NCI-H128 (cell line): Measurements from ENCODE around the gene WNT1.
A peak's percentile ranks its signal among the peaks of the same experiment; 100 is the strongest.

Source experiments
- DNase-seq: peaks from one replicate; lab custom pipeline; 2025; ENCODE audit not compliant: unreplicated experiment; lab: John Stamatoyannopoulos, UW

The WNT1 gene

DNA sequence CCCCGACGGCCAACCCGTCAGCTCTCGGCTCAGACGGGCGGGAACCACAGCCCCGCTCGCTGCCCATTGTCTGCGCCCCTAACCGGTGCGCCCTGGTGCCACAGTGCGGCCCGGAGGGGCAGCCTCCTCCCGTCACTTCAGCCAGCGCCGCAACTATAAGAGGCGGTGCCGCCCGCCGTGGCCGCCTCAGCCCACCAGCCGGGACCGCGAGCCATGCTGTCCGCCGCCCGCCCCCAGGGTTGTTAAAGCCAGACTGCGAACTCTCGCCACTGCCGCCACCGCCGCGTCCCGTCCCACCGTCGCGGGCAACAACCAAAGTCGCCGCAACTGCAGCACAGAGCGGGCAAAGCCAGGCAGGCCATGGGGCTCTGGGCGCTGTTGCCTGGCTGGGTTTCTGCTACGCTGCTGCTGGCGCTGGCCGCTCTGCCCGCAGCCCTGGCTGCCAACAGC is at the start of gene WNT1:
TSS of gene WNT1 (plus strand) at position 32 of the 450 bp plus-strand sequence. CDS start at position 361, 329 bp downstream.
- DNase-seq: no peak

DNA sequence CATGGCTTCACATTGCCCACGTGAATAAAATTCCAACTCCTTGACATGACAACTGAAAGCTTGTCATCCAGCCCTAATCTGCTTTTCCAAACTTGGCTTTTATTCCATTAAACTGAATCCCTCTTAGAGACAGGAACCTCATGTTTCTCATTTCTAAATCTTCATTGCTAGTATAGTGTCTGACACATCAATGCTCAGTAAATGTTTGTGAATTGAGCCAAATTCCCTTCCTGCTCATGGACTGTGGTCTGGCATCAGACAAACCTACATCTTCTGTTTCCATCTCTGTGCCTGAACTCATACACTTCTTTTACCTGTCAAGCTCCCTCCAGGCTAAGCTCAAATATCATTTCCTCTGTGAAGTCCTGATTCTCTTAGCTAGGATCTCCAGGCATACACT is 48.6 kb upstream of the WNT1 start:
- DNase-seq: no peak

DNA sequence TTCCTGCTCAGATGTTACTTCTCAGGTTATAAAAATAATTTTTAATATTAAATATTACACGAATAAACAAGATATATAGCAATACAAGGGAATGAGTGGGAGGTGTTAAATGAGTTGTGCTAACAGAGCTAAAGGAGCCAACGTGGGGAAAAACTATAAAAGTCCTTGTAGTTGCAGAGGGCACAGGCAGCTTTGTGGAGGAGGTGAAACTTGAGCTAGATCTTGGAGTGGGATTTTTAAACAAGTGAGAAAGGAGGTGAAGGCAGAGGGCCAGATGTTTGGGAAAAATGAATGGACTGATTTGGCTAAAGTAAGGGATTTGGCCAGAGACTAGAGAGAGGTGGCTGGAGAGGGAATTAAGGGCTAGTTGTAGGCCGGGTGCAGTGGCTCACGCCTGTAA is 47.6 kb upstream of the WNT1 start:
- DNase-seq: no peak

DNA sequence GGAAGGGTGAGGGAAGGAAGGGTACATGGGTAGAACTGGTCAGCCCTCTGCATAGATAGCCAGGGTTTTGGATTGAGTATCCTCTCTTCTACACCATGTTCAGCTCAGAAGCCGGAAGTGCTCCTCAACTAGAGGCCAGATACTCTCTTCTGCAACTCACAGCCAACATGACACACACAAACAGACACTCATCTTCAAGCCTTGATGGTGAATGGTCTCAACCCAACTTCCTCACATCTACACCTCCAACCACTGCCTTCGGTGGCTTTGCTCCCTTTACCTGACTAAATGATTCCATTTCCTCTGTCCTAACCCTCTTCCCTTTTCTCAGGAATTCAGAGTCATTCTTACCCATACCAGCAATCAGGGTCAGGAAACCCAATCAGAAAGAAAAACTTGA is 45.2 kb upstream of the WNT1 start:
- no peak for DNase-seq

DNA sequence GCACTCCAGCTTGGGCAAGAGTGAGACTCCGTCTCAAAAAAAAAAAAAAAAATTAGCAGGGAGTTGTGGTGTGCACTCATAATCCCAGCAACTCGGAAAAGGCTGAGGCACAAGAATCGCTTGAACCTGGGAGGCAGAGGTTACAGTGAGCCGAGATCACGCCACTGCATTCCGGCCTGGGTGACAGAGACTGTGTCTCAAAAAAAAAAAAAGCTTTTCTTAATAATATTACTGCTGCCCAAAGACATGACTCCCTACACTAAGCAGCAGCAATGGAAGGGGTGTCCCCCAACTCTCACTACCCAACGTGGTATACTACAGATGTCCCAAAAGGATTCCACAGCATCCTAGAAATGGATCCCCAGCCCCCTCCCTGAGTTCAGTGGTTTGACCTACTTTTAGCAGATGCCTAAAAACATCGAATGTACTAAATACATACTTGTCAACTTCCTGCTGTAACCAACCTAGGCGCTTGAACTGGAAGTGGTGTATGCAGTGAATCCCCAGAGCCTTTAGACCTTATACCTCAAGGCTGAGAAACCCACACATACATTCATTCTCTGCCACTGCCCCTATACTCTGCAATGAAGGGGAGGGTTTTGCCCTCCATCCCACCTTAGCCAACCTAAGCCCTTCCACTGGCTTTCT is 44.3 kb upstream of the WNT1 start:
- DNase-seq: no peak

DNA sequence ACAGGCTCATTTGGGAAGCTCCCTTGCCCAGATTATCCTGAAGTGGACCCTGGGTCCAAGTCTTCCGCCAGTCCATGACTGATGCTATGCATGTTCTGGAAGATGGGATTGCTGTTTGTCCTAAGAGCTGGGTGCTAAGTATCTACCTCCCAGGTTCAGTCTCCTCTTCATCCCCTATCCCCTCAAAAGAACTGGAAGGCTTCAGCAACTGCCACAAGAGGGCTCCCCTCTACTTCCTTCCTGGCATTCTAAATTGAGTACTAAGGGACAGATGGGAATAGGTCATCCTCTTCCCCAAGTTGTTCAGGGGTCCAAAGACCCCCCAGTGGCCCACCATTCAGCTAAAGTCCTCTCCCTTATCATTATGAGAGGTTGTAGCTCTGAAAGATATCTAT is 43.8 kb upstream of the WNT1 start:
- DNase-seq: no peak

DNA sequence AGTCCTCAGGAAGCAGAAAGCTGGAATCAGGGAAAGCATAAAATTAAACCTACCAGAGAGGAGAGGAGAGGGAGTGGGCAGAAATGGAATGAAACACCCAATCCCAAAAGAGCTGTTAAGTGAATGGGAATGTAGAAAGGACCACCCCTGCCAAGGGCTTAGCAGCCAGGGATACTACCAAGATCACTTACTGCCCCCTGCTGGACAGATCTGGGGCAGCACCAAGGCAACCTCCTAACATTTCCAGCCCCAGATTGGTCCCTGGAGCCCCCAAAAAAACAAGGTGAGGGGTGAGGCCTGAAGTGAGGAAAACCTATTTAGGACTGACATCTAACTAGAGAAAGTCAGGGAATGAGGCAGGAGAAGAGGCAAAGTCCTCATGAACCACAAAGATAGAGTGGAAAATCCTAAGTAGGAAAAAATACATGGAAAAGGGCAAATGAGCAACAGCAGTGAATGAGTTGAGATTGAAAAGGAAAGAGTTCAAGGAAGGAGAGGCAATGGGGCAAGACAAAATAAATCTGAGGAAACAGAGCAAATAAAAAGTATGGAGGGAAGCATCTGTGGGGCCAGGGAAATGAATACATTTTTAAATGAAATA is 41.6 kb upstream of the WNT1 start:
- peak; percentile 56 for DNase-seq

DNA sequence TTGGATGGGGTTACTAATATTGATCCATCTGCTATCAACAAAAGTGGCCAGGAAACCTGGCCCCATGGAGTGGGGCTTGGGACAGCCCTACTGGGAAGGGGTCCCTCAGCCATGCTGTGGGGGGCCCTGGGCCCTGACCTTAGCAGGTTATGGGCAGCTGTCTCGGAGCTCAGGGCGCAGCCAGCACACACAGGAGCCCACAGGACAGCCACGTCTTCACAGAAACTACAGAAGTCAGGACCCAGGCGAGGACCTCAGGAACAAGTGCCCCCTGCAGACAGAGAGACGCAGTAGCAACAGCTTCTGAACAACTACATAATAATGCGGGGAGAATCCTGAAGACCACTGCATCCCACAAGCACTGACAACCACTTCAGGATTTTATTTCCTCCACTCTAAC is 41.0 kb upstream of the WNT1 start:
- no peak for DNase-seq

DNA sequence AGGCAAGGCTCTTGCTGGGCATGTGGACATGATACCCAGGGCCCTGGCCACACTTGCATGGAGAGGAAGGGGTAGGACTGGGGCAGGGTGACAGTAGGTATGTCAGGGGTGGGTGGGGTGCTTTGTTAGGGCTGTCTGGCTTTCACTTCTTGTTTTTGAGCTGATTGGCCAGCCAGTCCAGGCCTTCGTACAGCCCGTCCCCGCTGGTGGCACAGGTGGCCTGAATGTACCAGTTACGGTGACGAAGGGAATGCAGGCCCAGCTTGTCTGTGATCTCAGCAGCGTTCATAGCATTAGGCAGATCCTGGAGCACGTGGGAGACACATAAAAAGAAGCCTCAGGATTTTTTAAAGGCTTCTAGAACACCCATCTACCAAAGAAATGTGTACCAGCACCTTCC is 39.3 kb upstream of the WNT1 start:
- DNase-seq: no peak

DNA sequence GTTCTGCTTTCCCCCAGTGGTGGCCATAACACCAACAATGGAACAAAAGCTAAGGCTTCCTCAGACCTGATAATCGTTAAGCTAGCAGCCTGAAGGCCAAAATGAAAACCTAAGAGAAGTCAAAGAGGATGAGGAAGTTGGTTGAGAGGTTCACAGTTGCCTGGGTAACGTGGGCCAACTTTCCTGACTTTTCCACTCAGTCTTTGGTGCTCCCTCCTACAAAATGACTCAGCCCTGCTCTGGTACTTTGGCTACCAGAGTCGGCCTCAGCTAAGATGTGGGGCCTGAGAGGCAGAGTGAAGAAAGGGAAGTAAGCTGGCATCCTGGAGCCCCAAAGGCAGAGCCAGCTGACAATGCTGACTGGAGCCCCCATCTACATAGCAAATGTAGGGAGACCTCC is 37.9 kb upstream of the WNT1 start:
- DNase-seq: no peak

DNA sequence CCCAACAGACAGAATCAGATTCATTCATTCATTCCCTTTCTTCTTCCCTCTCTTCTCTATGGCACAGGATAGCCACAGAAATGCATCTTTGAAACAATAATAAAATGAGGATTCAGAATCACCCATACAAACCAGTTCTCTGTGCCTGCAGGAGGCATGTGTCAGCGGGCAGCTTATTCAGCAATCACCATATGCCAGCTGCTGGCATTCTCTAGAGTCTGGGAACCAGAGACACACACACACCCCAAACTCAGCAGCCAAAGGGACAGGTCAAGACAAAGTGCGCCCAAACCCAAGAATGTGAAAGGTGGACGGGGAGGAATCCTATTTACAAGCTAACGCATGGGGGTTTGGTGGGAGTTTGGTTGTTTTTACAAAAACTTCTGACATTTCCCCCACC is 34.9 kb upstream of the WNT1 start:
- DNase-seq: no peak

DNA sequence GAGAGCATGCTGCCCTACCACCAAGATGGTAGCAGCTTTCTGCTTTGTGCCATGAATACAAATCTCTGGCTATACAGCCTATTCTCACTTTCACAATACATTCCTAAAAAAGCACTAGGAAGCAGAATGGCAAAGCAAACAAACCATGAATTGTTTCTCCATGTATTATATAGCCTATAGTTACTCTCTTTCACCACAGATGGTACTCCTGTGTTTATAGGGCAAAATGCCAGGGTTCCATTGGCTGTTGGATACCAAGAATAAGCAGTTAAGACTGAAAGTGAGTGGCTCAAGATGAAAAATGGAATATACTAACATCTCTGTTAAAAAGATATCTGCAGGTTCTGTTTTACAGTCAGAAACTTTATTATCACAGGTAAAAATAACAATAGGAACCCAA is 31.9 kb upstream of the WNT1 start:
- no peak for DNase-seq

DNA sequence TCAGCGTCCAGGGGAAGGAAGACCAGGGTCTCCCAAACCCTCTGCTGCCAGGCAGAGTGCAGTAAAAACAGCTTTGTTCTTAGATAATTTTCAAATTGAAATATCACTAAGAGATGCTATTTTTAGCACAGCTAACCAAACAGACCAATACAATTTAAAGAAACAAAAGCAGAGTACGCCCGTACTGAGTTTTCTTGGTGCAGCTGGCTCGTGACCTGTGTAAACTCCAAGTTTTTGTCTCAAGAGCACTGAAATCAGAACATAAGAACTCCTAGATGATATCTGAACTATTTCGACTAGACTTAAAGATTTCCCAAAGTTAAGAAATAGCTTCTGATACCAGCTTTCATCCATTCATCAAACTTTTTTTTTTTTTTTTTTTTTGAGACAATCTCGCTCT is 31.2 kb upstream of the WNT1 start:
- DNase-seq: no peak

DNA sequence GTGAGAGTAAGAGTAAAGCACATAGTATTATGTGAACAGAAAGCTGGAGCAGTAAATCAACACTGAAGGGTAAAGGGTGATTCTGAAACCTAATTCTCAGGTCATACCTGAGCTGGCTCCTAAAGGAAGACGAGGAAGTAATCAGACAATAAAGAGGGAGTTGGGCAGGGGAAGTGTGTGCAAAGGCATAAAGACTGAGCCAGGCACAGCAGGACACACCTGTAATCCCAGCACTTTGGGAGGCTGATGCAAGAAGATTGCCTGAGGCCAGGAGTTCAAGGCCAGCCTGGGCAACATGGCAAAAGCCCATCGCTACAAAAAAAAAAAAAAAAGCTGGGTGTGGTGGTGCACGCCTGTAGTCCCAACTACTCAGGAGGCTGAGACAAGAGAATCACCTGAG is 30.4 kb upstream of the WNT1 start:
- DNase-seq: no peak

DNA sequence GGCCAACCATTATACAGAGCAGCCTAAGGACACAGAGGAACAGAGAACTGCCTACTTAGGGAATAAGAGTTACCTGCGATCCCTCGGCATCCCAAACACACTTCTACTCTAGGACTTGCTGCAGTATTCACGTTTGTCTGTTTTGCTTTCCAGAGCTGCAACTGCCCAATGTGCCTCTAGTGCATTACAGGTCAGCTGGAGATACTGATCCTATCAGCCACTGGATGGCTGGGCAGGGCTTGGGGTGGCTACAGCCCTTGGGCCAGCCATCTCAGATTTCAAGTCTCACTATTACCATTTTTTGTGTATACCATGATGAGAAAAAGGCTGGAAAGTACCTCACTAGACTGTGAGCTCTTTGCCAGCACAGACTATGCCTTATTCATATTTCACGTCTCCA is 25.4 kb upstream of the WNT1 start:
- no peak for DNase-seq

DNA sequence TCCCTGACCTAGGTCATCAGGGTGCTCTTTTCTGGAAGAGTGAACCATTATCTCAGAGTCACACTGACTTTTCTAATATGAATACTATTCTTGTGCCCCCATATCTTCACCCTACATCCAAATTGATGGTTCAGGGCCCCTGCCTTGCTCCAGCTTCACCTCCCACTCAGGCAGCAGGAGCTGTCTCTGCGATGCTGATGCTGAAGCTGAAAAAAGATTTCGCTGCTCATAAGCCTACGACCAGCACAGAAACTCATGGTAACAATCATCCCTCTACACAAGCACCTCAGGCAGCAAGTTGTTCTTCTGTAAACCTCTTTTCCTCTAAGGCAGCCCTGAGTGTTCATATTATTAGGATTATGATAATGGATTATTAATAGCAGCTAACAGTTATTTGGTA is 24.1 kb upstream of the WNT1 start:
- no peak for DNase-seq

DNA sequence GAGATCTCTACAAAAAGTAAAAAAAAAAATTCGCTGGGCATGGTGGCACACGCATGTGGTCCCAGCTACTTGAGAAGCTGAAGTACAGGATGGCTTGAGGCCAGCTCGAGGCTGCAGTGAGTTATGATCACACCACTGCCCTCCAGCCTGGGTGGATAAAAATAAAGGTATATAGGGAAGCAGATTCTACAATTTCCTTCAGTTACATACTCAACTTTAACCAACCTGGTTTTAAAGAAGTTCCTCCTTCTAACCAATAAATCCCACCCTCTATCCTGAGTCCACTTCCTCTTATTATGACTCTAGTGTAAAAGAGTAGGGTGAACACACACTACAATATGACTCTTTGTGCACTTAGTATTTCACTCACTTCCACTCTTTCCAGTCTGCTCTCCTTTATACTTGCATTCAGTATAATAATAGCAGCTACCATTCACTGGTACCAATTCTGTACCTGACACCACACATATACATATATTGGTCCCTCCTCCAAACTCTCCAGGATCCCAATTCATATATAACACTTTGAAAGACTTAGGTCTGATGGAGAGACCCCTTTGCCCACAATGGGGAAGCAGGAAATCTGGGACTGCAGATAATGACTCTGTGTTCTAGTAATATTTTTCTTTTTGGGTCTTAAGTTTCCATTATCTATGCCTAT is 23.2 kb upstream of the WNT1 start:
- DNase-seq: no peak

DNA sequence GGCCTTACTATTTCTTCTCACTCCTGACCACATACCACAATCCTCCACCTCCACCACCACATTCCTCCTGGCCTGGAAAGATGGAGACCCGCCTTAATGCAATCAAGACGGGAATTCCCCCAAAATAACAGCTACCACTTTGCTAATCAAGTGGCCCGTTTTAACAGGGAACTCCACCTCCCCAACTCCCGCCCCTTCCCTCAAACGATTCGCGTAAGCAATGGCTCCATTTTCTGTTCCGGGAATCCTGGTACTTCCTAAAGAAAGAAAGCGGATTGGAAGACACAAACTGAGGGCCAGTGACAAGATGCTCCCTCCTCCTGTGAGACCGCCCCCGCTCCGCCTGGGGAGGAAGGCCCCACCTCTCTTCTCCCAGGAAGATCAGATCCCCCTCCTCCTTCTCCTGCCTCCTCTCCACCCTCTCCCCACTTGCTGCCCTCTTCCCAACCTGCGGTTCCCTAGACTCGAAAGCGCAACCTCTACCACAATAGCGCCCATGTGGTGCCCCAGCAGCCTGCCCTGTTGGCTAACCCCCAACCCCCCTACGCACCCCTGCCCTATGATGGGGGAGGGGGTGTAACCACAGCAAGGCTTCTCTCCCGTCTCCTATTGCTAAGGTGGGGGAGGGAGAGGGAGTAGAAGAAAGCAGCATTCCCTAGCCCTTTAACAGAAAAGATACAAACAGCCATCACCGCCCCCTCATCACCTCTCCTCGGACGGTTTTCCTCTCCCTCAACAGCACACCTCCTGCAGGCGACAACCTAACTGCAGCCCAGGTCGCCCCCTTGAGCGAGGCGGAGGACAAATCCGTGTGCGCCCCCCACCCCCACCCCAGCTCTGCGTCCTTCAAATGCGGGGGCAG is 21.6 kb upstream of the WNT1 start:
- peak; percentile 84 for DNase-seq

DNA sequence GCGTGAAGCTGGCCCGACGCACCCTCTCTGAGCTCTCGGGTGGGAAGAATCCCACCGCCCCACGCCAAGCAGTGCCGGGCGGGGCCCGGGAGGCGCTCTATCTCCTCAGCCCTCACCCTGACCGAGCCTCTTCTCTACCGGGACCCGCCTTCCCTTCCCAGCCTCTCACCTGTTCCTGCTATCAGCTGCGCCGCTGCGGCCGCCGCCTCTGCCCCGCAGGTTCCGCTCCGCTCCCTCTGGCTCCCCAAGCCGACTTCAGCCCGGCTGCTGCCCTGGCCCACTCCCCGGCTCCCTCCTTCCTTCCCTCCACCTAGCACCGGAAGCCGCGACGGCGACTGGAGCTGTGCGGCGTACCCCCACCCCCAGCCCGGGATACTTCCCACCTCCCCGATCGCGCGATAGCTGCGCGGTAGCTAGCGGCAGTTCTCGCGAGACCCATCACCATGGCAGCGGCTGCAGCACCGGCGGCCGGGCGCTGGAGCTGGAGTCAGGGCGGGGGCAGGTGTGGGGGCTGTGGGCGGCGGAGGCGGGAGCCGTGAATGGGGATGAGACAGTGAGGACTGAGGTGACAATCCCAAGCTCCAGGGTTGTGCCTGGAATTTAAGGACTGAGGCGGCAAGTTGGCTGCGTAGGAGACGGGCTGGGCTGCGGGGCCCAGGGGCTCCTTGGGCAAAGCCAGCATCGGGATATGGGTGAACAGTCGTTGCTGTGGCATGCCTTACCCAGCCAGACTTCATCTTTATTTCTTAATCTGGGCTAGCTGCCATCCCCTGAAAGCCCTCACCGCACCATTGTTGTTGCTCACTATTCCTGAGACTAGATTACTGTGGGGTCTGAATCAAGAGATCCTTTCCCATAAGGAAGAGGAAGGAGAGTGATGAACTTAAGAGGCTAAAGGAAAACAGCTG is 20.7 kb upstream of the WNT1 start, which contains the start of gene ARF3:
TSS of gene ARF3 (minus strand) at position 347 of the 908 bp plus-strand sequence. CDS start 16,392 bp downstream, outside the sequence.
- DNase-seq: peak; percentile 96

DNA sequence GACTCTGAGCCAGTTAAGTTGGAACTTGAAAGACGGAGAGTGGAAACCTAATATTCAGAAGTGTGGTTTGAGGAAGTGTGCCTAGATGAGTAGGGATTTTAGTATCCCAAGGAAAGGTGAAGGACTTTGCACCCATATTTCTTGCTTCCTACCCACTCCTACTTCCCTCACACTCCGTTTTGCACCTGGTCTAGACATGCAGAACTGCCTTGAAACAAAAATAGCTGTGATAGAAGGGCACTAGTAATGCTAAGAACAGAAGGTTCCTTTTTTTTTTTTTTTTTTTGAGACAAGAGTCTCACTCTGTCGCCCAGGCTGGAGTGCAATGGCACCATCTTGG is 20.1 kb upstream of the WNT1 start:
- DNase-seq: no peak

DNA sequence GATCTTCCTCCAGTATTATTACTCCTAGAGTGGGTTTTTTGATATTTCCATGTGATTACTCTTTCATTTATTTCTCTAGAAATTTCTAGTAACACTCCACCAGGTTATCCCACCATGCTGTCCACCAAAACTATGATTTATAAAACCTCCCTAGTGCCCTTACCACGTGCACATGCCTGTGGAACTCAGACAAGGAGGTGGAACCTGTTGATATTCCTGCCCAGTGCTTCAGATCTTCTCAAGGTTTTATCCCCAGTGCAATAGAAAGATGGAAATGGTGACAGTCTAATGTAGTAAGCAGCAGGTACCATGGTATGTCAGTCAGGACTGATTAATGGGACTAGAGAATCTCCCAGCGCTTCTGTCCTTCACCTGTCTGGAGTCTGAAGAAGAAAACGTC is 17.3 kb upstream of the WNT1 start:
- DNase-seq: no peak
